HepG2 (cell line): ENCODE results near the gene MYO15A. TPM values are rescaled to one million over a fixed set of nuclear protein-coding genes. Genes with fewer than 3 reads are reported as not detected.
A peak's percentile ranks its signal among the peaks of the same experiment; 100 is the strongest.

ENCODE experiments used
- ATAC-seq: fragments of 200-7000 bp; cut with Tn5 transposase; 3 replicates; pipeline ENCODE4 v1.9.1; 2020; ENCODE audit warnings: mild to moderate bottlenecking, moderate library complexity
- BruUV-seq: library from RNA; stranded (reverse); fragments of 400-500 nt; replicated peaks from 2 replicates; lab custom pipeline; 2021; lab: Mats Ljungman, UMichigan
- CTCF ChIA-PET: fragments of 300-600 bp; formaldehyde crosslinking; extraction: SDS; loops from one replicate; lab custom pipeline; 2021; ENCODE audit warnings: low total read pairs, inconsistent platforms, low intra/inter-chr PET ratio; lab: Yijun Ruan, JAX
- POLR2A ChIA-PET: fragments of 350-600 bp; sonication (Branson Sonifier 250); formaldehyde crosslinking; loops from one replicate; lab custom pipeline; 2020; ENCODE audit warnings: antibody characterized with exemption, inconsistent platforms; lab: Yijun Ruan, JAX
- DNase-seq: peaks from one replicate; pipeline ENCODE4 v3.0.0-alpha.2; 2015; ENCODE audit warnings: low spot score
- FAIRE-seq: peaks from 3 replicates; lab custom pipeline; 2011; peaks lifted over from hg19 to GRCh38; lab: Jason Lieb, UNC
- H2AFZ ChIP-seq: one replicate; pipeline ENCODE4 v1.6.1; 2011; ENCODE audit warnings: low read length, inconsistent platforms
- H3K27ac ChIP-seq: fragments of 300-600 bp; 3 replicates; pipeline ENCODE4 v1.8.0; 2011; ENCODE audit warnings: mixed run types, mild to moderate bottlenecking, mixed read lengths, low read length, inconsistent platforms; ENCODE audit not compliant: insufficient read depth; ENCODE audit errors: extremely low read length
- H3K27me3 ChIP-seq, 2 experiments: fragments of 200-600 bp in 1 of 2; 2 replicates in 1 of 2; 3 replicates in 1 of 2; pipeline versions ENCODE4 v1.6.0 to v1.8.0; 2011; ENCODE audit warnings: low read length in 2 of 2, mild to moderate bottlenecking in 2 of 2, moderate library complexity in 2 of 2, inconsistent platforms in 1 of 2; ENCODE audit not compliant: insufficient read depth in 2 of 2, control insufficient read depth in 1 of 2
- H3K36me3 ChIP-seq, 2 experiments: fragments of 200-600 bp in 1 of 2; replicated peaks in 1 of 2; 2 replicates in 1 of 2; 3 replicates in 1 of 2; pipeline versions ENCODE4 v1.5.1 to v1.8.0; 2011; ENCODE audit warnings: low read length in 2 of 2, inconsistent platforms in 1 of 2; ENCODE audit not compliant: insufficient read depth in 2 of 2, control insufficient read depth in 1 of 2
- H3K4me1 ChIP-seq: 2 replicates; pipeline ENCODE4 v1.5.1; 2012; ENCODE audit warnings: low read length, inconsistent platforms; ENCODE audit not compliant: insufficient read depth
- H3K4me2 ChIP-seq: 2 replicates; pipeline ENCODE4 v1.6.0; 2011; ENCODE audit warnings: low read depth, low read length, inconsistent platforms
- H3K4me3 ChIP-seq, 3 experiments: fragments of 200-600 bp in 1 of 3; sonication (generic), shearing (Covaris generic) in 1 of 3; replicated peaks in 1 of 3; 2 replicates each; pipeline ENCODE4 v1.5.1; 2011 to 2016; ENCODE audit warnings: low read length in 3 of 3, inconsistent platforms in 2 of 3, low read depth in 2 of 3, mild to moderate bottlenecking in 2 of 3, control low read depth in 1 of 3, mixed read lengths in 1 of 3; ENCODE audit not compliant: insufficient read depth in 1 of 3
- H3K79me2 ChIP-seq: one replicate; pipeline ENCODE4 v1.6.1; 2011; ENCODE audit warnings: low read length, inconsistent platforms; ENCODE audit not compliant: insufficient read depth
- H3K9ac ChIP-seq: 2 replicates; pipeline ENCODE4 v1.6.0; 2011; ENCODE audit warnings: mild to moderate bottlenecking, low read depth, low read length, inconsistent platforms; ENCODE audit not compliant: insufficient read depth
- H3K9me3 ChIP-seq: 2 replicates; pipeline ENCODE4 v1.5.1; 2012; ENCODE audit warnings: mild to moderate bottlenecking, low read length
- H4K20me1 ChIP-seq: 2 replicates; pipeline ENCODE4 v1.6.0; 2011; ENCODE audit warnings: inconsistent platforms, mild to moderate bottlenecking, low read length, moderate library complexity; ENCODE audit not compliant: insufficient read depth
- BORCS8-MEF2B ChIP-seq: sonication (generic); formaldehyde crosslinking; IDR thresholded peaks from 2 replicates; pipeline ENCODE4 v1.8.0; 2022; ENCODE audit warnings: mild to moderate bottlenecking, missing genetic modification reagents
- DR1 ChIP-seq: sonication (generic); formaldehyde crosslinking; IDR thresholded peaks from 2 replicates; pipeline ENCODE4 v1.8.0; 2021; ENCODE audit warnings: mild to moderate bottlenecking, missing genetic modification reagents, inconsistent platforms
- KDM5A ChIP-seq: fragments of 200-600 bp; sonication (generic); IDR thresholded peaks from 2 replicates; pipeline ENCODE4 v1.7.0; 2018; ENCODE audit warnings: antibody characterized with exemption, mild to moderate bottlenecking, low read length, borderline replicate concordance
- MTF2 ChIP-seq: sonication (generic); formaldehyde crosslinking; IDR thresholded peaks from 2 replicates; pipeline ENCODE4 v1.5.0; 2020; ENCODE audit warnings: missing genetic modification reagents, borderline replicate concordance
- SETDB1 ChIP-seq: sonication (generic); formaldehyde crosslinking; IDR thresholded peaks from 2 replicates; pipeline ENCODE4 v1.5.1; 2020; ENCODE audit warnings: missing genetic modification reagents, mild to moderate bottlenecking, borderline replicate concordance
- ZNF251 ChIP-seq: sonication (generic); formaldehyde crosslinking; IDR thresholded peaks from 2 replicates; pipeline ENCODE4 v1.9.0; 2021; ENCODE audit warnings: mild to moderate bottlenecking, missing genetic modification reagents
- WGBS: methylation state at CpG from one replicate; pipeline ENCODE4 v1.1.6; 2017; ENCODE audit warnings: low lambda C conversion rate; 5-methylcytosine and 5-hydroxymethylcytosine counted together
- in situ Hi-C: cut with HindIII; loops from 2 replicates; pipeline ENCODE4 v1.10.0; 2017; ENCODE audit warnings: low pct_unique_long_range_greater_than_20kb; ENCODE audit not compliant: extremely low pct_ligation_motif_present
- intact Hi-C: fragments of 100-400 bp; cut with micrococcal nuclease; formaldehyde crosslinking; loops from one replicate; pipeline ENCODE4 v1.10.0; 2022; ENCODE audit not compliant: unreplicated experiment
- polyA plus RNA-seq, 8 experiments: library from polyadenylated mRNA; depleted of rRNA in 3 of 8; stranded (reverse) in 7 of 8; unstranded in 1 of 8; fragments of >200 nt; fragmentation: Illumina TruSeq in 4 of 8; extraction: Trizol in 4 of 8; gene quantifications; 2 replicates each; pipeline versions ENCODE4 v1.2.1 to v1.2.3, GENCODE V29; 2011 to 2016; ENCODE audit warnings: low read depth in 4 of 8, missing spikeins in 1 of 8, mixed read lengths in 1 of 8; ENCODE audit not compliant: insufficient read depth in 1 of 8
- total RNA-seq, 5 experiments: library from RNA; depleted of rRNA; stranded (reverse); fragments of >200 nt; fragmentation: Illumina TruSeq; extraction: Trizol; gene quantifications; 2 replicates each; pipeline ENCODE4 v1.2.3, GENCODE V29; 2016; ENCODE audit warnings: low read depth in 1 of 5
- TF ChIP-seq, protein P1 (sequence below): sonication (generic); formaldehyde crosslinking; conservative IDR thresholded peaks from 2 replicates; pipeline ENCODE4 v1.5.0; 2020; ENCODE audit warnings: missing genetic modification reagents
- TF ChIP-seq, protein P2 (sequence below): sonication (generic); formaldehyde crosslinking; IDR thresholded peaks from 2 replicates; pipeline ENCODE4 v1.5.1; 2020; ENCODE audit warnings: mild to moderate bottlenecking, missing genetic modification reagents, borderline replicate concordance

MYO15A gene
- total and polyA plus RNA-seq, 2 of the 13 experiments (the other 11 are each of a cell fraction or from before 2014, with no cell fraction given): 0.07 to 0.20 TPM

DNA sequence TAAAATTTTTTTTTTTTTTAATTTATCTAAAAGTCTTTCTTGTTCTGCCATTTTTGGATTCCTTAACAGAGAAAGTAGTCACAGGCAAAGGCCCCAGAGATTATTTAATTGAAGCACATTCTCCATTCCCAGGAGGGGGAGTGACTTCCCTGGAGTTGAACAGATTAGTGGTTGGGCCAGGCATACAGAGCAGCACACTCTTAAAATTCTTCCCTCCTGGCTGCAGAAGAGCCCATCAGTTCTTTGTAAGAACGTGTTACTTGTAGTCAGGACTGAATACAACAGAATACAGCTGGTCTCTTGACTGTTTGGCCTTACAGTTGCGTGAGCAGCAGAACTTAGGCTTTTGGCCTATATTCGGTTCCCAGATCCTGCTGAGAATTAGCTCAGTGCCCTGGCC, 76.8 kb downstream of the MYO15A start:
- peaks cover 3 to 21% of the 10 kb centered on the region in 2 experiments; a peak in 4 of 5 replicates for H3K36me3 ChIP-seq
- FAIRE-seq (peak; percentile 23), ATAC-seq (no peak), DNase-seq (no peak)
- peak overlapping the region; percentile 96 for H3K27ac ChIP-seq
- ChIA-PET CTCF (no interaction called here), POLR2A (interaction anchor here (1.4 kb wide), 1 partner anchor 20 kb away, joined by 3 read pairs; no protein-coding TSS in a partner anchor)
- no peaks in the 10 kb centered on the region for H3K27me3 ChIP-seq
- in situ Hi-C loops: no loop called here
- H4K20me1 ChIP-seq: peaks cover 55% of the 10 kb centered on the region
- H3K9me3 ChIP-seq: no peaks in the 10 kb centered on the region
- 8% methylated on average over 3 of the region's 3 CpGs for WGBS
- TF ChIP-seq ZNF251 (no peak), SETDB1 (CRISPR knock-in tag) (no peak), KDM5A (peak; percentile 37; the same call in 1 of the 2 replicates), MTF2 (CRISPR knock-in tag) (no peak), DR1 (CRISPR knock-in tag) (no peak), BORCS8-MEF2B (CRISPR knock-in tag) (no peak)
- TF ChIP-seq, protein P1, sequence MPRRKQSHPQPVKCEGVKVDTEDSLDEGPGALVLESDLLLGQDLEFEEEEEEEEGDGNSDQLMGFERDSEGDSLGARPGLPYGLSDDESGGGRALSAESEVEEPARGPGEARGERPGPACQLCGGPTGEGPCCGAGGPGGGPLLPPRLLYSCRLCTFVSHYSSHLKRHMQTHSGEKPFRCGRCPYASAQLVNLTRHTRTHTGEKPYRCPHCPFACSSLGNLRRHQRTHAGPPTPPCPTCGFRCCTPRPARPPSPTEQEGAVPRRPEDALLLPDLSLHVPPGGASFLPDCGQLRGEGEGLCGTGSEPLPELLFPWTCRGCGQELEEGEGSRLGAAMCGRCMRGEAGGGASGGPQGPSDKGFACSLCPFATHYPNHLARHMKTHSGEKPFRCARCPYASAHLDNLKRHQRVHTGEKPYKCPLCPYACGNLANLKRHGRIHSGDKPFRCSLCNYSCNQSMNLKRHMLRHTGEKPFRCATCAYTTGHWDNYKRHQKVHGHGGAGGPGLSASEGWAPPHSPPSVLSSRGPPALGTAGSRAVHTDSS (CRISPR knock-in tag): no peak
- TF ChIP-seq, protein P2, sequence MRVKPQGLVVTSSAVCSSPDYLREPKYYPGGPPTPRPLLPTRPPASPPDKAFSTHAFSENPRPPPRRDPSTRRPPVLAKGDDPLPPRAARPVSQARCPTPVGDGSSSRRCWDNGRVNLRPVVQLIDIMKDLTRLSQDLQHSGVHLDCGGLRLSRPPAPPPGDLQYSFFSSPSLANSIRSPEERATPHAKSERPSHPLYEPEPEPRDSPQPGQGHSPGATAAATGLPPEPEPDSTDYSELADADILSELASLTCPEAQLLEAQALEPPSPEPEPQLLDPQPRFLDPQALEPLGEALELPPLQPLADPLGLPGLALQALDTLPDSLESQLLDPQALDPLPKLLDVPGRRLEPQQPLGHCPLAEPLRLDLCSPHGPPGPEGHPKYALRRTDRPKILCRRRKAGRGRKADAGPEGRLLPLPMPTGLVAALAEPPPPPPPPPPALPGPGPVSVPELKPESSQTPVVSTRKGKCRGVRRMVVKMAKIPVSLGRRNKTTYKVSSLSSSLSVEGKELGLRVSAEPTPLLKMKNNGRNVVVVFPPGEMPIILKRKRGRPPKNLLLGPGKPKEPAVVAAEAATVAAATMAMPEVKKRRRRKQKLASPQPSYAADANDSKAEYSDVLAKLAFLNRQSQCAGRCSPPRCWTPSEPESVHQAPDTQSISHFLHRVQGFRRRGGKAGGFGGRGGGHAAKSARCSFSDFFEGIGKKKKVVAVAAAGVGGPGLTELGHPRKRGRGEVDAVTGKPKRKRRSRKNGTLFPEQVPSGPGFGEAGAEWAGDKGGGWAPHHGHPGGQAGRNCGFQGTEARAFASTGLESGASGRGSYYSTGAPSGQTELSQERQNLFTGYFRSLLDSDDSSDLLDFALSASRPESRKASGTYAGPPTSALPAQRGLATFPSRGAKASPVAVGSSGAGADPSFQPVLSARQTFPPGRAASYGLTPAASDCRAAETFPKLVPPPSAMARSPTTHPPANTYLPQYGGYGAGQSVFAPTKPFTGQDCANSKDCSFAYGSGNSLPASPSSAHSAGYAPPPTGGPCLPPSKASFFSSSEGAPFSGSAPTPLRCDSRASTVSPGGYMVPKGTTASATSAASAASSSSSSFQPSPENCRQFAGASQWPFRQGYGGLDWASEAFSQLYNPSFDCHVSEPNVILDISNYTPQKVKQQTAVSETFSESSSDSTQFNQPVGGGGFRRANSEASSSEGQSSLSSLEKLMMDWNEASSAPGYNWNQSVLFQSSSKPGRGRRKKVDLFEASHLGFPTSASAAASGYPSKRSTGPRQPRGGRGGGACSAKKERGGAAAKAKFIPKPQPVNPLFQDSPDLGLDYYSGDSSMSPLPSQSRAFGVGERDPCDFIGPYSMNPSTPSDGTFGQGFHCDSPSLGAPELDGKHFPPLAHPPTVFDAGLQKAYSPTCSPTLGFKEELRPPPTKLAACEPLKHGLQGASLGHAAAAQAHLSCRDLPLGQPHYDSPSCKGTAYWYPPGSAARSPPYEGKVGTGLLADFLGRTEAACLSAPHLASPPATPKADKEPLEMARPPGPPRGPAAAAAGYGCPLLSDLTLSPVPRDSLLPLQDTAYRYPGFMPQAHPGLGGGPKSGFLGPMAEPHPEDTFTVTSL (CRISPR knock-in tag): no peak
- peaks cover 60% of the 10 kb centered on the region for H3K79me2 ChIP-seq
- H3K9ac ChIP-seq: peak overlapping the region; percentile 87
- intact Hi-C loops: no loop called here
- BruUV-seq: TSS peak; percentile 53
- H3K4me1 ChIP-seq: peaks cover 67% of the 10 kb centered on the region
- H2AFZ ChIP-seq: no peak overlapping the region
- H3K4me3 ChIP-seq: peak overlapping the region; percentile 80 to 96 (median 81)
- H3K4me2 ChIP-seq: peak overlapping the region; percentile 99
